Anterior cingulate cortex (tissue), 58 donors: ENCODE data around the gene SPRR5.

Experiments used
- DNase-seq, 58 donors: peaks; one replicate each; lab custom pipeline; 2025; lab: John Stamatoyannopoulos, UW

Gene SPRR5

GRCh38 chr1:152942161-152942560, 4.8 kb upstream of the SPRR5 start:
- DNase-seq, result no peak

GRCh38 chr1:152946248-152946647, 758 bp upstream of the SPRR5 start:
- DNase-seq, result no peak

DNA sequence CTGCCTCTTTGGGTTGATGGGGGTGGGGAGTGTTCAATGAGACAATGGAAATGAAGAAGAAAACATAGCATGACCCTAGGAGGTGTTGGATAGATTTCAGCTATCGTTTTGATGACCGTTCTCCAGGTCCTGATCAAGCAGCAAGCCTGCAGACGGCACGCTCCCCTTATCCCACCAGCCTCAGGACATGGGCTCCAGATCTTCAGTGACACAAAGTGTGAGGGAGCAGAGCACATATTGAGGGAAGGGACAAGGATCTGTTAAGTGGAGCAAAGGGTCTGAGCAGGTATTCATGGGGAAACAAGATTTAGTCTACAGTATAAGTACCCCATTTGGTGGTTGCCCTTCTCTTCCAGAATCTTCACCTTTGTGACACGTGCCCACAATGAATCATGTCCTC, 4.7 kb downstream of the SPRR5 start:
- no peak for DNase-seq

- no peak for DNase-seq
Observed at GRCh38 chr1:152953761-152954160, 6.8 kb downstream of the SPRR5 start.

DNA sequence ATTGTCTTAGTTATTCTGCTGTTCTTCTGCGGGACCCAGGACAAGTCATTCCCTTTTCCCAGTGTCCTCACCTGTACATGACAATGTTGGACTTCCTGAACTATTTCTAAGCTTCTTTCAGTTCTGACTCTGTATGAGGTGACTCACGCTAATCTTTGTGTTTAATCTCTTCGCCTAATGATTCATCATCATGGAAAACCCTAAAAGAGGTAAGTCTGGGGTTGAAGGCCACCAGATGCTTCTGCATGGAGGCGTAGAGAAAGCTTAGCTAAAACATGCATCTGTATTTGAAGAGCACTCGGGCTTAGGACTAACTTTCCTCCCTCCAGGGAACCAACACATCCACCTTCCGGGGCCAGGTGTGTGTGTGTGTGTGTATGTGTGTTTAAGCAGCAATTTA, 7.4 kb downstream of the SPRR5 start:
- no peak for DNase-seq

- no peak for DNase-seq
Observed at GRCh38 chr1:152957561-152957960, 10.6 kb downstream of the SPRR5 start.

DNA sequence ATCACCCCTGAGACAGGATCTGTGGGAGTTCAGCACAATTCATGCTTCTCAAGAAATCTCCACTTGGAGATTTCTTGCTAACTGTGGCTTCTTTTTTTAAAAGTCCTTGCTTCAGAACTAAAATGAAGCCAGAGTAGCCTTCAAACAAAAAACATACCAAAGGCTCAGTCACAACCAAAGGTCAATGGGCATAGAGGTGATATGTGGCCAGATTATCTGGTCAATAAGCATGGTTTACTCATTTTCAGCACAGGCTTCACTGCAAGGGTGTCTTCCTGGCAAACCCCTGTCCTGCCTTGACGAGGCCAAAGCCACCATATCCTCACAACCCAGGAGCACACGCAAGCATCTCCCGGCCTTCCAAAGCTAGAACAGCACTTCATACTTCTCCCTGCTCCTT, 12.3 kb downstream of the SPRR5 start:
- DNase-seq, result no peak

DNA sequence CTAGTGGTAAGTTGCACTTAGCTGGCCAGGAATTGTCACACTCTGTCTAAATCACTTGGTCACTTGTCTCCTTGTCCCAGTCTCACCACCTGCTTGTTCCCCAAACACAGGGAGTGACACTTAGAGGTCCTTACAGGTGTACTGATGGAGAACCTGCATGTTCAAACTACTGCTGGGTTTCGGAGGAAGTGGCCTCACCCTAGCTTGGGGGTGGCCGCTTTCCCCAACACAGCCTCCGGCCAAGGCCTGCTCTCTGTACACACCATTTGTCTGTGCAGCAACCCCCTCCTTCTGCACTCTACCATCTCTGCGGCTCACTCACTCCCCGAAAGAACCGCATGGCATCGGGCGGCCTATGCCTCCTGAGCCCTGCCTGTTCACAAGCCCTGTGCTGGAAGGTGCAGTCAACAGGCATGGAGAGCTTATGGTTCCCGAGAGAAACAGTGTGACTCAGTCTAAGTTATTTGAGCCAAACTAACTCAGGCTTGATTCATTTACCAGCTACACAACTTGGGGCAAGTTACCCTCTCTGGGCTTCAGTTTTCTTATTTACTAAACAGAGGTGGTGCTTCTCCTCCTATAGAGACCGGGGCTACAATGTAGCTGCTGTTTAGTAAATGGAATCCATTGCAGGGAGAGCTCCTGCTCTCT, 12.9 kb downstream of the SPRR5 start:
- DNase-seq, result no peak

GRCh38 chr1:152960452-152961044, 13.5 kb downstream of the SPRR5 start:
- no peak for DNase-seq

- no peak for DNase-seq
Observed at GRCh38 chr1:152961226-152961891, 14.4 kb downstream of the SPRR5 start.

- no peak for DNase-seq
Observed at GRCh38 chr1:152962876-152963415, 15.9 kb downstream of the SPRR5 start.

GRCh38 chr1:152964536-152964935, 17.5 kb downstream of the SPRR5 start:
- no peak for DNase-seq

- DNase-seq, result no peak
Observed at GRCh38 chr1:152965853-152966252, 18.8 kb downstream of the SPRR5 start.

DNA sequence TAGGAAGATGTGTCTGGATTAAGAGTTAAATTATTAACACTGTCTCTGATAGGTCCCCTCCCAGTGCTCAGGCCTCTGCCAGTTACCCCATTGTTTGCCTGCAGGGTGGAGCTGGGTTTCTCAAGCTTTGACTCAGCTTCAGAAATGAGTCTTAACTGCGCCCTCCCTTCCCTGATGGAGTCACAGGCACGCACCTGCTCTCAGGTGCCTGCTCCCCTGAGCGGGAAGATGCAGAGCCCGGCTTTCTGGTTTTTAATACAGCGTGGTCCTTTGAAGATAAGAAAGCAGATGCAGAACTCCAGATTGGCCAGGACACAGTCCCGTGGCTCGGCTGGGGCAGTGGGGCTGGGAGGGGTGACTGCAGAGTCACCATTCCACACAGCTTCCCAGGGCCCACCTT, 20.2 kb downstream of the SPRR5 start:
- DNase-seq, result no peak

- no peak for DNase-seq
Observed at GRCh38 chr1:152968248-152968647, 21.2 kb downstream of the SPRR5 start.

- no peak for DNase-seq
Observed at GRCh38 chr1:152969036-152969435, 22.0 kb downstream of the SPRR5 start.

DNA sequence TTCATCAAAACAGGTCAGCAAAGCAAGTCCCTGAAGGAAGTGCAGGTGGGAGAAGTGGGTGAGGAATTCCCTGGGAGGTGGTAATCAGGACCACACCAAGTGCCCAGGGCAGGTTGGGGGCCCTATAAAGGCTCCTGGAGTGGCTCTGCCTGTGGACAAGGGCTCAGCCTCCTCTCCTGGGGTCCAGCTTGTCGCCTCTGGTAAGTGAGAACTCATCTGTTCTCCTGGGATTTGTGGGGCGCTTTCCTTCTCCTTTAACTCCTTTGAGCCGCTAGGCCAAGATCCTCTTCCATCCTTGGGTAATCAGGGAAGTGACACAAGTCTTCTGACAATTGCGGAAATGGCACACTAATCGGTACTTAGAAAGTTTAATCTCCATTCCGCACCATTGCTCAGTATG, 23.5 kb downstream of the SPRR5 start, which contains the start of gene SPRR4:
SPRR4 (plus strand) TSS at position 154 of the 400 bp plus-strand sequence. CDS start 1,243 bp downstream, outside the sequence.
- DNase-seq, result no peak

DNA sequence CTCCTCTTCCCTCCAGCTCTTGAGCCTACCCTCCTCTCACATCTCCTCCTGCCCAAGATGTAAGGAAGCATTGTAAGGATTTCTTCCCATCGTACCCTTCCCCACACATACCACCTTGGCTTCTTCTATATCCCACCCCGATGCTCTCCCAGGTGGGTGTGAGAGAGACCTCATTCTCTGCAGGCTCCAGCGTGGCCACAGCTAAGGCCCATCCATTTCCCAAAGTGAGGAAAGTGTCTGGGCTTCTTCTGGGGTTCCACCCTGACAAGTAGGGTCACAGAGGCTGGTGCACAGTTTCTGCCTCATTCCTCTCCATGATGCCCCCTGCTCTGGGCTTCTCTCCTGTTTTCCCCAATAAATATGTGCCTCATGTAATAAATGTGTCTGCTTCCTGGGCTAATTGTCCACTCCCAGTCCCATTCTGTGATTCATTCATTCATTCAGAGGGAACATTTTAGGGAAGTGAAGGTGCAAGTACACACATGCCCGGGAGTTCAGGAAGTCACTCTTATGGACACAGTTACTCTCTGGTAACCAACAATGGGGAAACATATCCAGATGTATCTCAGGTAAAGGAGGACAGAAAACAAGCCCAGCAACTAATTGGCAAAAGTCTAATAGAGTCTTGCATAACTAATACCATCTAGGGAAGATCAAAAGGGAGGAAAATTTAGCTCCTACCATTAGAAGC, 25.3 kb downstream of the SPRR5 start:
- DNase-seq, result no peak

DNA sequence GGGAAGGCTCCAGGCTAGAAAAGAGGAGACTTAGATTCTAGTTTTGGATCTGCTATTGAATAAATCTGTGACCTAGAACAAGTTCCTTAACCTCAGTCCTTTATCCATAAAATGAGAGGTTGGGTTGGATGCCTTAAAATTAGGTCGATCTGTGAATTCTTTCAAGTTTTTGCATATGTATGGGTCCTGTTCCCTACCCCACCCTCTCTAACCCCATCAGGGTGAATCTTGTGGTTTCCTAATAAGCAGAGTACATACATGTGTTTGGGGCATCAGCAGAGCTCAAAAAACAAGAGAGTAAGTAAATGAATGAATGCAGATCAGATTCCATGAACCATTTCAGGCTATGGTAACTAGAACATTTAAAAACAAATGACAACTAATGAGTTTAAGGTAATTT, 29.7 kb downstream of the SPRR5 start:
- no peak for DNase-seq

DNA sequence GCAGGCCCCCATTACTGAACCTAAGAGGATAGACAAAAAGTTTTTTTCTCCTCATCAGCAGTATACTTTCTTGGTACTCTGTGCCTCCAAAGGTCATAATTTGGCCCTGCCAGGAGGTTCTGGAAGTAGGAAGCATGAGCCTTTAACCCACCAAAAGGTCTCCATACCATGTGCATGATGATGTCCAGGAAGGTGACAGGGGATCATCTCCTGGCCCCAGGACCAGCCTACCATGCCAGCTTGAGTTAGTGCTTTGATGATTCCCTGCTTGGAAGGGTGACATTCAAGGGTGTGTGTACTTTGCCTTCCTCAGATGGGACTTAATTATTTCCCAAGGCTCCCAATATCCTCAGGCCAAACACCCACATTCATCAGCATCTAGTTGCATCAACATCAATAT, 30.6 kb downstream of the SPRR5 start:
- no peak for DNase-seq

DNA sequence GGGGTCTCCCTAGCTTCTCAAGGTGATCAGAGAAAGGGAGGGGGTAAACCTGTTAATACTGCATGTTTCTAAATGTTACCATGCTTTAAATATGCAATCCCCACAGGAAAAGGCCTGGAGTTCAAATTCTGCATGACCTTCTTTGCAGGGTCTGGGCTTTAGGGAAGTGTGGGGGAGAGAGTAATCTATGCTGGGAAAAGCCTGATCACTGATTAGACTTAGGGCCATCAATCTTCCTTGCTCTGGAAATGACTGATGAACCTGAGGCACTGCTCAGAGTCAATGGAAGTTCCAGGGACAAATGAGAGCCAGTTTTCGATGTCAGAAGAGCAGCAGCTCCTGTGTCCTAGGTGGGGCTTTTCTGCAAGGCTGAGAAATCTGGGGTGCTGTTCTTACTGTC, 33.7 kb downstream of the SPRR5 start:
- no peak for DNase-seq
